NCI-H2029 treated with DMSO at 0.1 percent for 48 hours (cell line): ENCODE results near the gene BAG3.
"Not testable (repeated sequence)": the region's sequence is repeated elsewhere in the genome, so short reads cannot be mapped to it uniquely, and the experiment has no call there.

Source experiments
- DNase-seq: peaks from one replicate; lab custom pipeline; 2025; lab: John Stamatoyannopoulos, UW

Gene BAG3

DNA sequence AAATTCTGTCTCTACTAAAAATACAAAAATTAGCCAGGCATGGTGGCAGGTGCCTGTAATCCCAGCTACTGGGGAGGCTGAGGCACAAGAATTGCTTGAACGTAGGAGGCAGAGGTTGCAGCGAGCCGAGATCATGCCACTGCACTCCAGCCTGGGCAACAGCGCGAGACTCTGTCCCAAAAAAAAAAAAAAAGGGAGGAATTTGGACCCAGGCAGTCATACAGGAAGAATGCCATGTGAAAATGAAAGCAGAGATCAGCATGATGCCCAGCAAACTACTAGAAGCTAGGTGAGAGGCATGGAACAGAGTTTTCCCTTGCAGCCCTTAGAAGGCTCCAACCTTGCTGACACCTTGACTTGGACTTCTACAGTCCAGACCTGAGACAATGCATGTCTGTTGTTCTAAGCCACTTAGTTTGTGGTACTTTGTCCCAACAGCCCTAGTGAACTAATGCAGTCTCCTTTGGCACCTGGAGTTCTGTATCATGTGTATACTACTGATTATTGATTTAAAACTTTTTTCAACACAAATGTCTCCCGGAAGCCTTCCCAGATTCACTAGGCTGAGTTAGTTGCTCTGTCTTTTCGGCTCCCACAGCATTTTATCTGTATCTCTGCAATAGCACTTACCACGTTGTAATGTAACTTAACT is 10.2 kb upstream of the BAG3 start:
- no peak for DNase-seq

DNA sequence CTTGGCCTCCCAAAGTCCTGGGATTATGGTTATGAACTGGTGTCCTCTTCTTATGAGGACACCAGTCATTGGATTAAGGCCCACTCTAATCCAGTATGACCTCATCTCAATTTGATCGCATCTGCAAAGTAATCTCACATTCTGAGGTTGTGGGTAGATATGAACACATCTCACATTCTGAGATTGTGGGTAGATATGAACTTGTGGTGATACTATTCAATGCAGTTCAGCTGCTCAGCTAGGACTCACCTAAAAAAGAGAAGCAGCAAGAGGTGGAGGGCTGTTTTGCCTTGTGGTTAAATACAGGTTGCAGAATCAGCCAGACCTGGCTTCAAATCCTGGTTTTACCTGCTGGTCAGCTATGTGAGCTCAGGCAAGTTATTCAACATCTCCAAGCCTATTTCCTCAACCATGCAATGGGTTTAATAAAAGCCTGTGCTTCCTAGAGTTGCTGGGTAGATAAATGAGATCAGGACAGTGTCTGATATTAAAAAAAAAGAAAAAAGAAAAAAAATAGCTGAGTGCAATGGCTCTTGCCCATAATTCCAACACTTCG is 8.5 kb upstream of the BAG3 start:
- DNase-seq, result no peak

DNA sequence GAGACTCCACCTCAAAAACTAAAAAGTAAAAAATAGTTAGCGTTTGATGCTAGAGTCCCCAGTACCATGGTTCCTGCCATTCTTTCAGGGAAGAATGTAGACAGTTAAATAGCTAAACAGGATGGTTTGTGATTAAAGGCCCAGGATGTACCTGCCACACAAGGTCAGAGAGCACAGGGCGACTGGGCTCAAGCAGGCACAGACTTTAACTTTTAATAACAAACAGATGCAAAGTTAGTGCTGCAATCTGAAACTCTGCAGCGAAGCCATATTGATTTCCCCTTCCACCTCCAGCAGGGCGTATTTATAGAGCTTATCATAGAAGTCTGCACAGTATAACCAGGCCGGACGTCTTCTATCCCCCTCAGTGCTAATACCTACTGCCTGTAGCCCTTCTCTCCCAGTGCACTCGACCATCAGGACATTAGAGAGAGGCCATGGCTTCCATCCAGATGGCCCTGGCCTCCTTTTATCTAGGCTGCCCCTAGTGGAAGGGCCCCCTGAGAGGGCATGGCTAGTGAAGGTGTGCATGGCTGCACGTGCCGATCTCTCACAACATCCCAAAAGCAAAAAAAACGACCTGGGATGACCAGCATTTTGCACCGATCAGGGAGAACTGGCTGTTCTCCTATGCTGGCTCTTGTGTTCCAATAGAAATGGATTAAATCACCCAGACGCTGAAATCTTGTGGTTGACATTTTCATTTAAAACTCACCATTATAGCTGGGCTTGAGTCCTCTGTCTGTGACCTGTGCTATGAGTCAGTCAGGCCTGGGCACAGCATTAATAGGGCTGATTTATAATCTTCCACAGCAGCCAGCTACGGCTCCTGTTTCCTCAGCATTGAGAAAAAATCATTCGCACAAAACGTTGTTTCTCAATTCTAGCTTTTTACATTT is 7.6 kb upstream of the BAG3 start:
- DNase-seq, result no peak

DNA sequence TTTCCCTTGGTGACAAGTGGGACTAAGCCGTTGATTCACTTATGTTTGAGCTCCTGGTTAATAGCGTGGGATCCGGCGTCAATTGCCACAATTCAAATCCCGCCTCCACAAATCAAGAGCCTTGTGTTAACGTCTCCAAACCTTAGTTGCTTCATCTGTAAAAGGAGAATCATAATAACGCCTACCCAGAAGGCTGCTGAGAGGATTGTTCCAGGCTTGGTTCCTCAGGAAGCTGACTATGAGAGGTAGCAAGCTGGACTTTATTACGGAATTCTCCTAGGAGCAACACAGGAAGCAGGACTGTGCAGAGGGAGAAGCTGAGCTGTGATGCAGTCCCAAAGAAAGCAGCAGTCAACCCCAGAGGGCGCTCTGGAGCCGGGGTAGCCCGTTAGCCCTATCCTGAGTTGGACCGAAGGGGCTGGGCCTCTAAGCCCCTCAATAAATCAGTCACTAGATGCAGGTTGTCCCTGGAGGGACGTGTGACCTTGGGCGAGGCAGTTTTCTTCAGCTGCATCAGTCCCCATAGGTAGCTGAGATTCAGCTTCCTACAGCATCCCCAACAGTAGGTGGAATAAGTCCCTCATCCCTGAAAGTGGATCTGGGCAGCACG is 6.9 kb upstream of the BAG3 start:
- DNase-seq, result no peak

DNA sequence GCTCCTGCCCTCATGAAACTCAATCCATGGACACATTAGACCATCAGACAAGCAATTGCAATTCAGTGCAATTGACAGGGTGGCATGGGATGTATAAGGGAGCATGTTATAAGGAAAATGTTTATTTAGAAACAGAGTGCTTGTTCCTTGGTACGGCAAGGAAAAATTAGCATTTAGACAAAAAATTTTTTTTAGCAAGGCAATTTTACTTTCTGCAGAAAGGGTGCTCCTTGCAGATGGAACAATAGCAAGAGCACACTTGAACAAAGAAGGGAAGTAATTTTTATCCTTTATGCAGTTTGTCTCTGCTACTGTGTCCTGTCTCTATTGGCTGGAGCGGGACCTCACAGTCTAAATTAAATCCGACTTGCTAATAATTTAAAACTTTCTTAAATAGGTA is 6.2 kb upstream of the BAG3 start:
- DNase-seq, result no peak

DNA sequence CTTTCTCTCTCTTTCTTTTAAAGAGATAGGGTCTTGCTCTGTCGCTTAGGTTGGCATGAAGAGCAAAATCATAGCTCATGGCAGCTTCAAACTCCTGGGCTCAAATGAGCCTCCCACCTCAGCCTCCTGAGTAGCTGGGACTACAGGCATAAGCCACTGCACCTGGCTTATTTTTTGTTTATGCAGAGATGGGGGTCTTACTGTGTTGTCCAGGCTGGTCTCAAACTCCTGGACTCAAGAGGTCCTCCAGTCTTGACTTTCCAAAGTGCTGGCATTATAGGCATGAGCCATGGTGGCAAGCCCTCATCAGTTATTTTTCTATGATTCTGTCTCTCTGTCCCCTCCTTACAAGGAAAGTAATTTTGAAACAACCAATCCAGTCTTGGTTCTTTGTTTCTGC is 1.1 kb upstream of the BAG3 start:
- DNase-seq, result no peak

DNA sequence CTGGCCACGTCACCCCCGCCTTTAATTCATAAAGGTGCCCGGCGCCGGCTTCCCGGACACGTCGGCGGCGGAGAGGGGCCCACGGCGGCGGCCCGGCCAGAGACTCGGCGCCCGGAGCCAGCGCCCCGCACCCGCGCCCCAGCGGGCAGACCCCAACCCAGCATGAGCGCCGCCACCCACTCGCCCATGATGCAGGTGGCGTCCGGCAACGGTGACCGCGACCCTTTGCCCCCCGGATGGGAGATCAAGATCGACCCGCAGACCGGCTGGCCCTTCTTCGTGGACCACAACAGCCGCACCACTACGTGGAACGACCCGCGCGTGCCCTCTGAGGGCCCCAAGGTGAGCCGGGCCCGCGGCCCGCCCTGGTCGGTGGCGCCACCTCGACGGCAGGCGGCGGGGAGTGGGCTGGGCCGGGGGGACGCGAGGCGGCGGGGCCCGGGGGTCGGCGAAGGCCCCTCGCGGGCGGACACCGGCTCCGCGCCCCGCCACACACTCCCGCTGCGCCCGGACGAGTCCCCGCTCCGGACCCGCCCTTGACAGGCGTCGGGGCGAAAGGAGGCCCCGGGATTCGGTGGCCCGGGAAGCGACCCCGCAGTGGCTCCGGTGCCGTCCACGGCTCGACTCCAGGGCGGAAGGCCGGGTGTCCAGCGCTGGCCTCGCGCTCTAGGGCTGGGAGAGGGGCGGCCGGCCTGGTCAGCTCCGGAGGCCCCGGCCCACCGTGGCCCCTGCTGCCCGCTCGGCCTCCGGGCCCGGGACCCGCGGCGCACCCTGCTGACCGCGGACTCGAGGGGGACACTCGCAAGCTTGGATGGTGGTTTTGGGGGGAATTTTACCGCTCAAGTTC is 557 bp downstream of the BAG3 start:
- DNase-seq, result no peak

DNA sequence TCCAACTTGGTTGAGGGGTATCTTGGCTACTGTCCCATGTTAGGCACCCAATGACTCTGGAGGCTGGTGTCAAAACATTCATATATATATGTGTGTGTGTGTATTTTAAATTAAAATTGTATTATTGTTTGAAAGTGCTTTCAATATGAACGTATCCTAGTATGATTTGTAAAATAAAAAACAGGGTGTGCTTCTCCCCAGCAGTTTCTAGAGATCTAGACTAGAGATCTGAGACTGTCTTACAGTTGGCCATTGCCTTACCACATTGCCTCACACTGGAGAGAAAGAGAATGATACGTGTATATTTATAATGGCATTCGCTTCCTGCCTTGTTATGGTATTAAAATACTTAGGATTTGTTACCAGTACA is 1.2 kb downstream of the BAG3 start:
- DNase-seq, result no peak

DNA sequence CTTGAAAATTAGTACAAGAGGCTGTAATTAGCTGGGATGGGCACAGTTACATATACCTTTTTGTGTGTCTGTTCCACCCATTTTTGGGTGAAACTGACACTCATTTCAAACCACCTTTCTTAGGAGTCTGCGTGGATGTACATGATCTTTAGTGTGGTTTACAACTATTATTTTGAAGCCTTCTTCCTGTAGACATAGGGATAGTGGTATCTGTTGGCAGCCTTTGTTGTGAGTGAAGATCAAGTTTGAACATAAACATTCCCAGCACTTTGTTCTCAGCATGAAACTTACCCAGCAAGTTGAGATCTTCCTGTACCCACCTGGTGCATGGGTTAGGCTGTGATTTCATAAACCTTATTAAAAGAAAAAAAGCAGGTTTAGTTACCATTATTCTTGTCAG is 2.0 kb downstream of the BAG3 start:
- no peak for DNase-seq

DNA sequence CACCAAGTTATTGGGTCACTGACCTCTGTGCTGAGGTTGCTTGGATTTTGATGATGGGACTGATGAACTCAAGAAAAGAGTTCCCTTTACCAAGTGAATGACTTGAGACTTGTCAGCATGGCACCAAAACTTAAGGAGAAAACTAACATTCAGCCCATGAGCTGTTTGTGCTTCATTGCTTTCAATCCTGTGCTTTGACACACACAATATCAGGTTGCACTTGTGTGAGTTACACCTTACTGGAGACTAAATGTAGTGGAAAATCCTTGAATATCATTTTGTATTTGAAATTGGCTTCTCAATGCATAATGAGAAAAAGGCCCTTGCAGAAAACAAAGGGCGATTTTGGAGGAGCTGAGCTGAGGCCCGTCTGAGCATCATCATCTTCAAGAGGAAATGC is 2.7 kb downstream of the BAG3 start:
- DNase-seq, result no peak

DNA sequence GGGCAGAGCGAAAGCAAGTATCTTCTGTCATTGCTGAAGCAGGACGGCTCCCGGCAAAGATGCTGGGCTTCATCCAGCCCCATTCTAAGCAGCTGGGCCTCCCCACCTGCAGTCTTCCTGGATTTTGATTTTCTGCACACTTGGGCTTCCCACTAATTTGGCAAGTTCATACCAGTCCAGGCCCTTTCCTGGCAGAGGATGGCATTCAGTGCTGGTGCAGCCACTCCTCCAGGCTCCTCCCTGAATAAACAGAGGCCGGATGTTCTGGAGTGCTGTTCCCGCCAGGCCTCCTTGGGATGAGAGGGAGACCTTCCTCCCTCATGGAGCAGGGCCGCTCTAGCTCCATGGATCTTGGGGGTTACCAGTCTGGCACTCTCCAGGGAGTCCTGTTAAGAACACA is 3.4 kb downstream of the BAG3 start:
- DNase-seq, result no peak

DNA sequence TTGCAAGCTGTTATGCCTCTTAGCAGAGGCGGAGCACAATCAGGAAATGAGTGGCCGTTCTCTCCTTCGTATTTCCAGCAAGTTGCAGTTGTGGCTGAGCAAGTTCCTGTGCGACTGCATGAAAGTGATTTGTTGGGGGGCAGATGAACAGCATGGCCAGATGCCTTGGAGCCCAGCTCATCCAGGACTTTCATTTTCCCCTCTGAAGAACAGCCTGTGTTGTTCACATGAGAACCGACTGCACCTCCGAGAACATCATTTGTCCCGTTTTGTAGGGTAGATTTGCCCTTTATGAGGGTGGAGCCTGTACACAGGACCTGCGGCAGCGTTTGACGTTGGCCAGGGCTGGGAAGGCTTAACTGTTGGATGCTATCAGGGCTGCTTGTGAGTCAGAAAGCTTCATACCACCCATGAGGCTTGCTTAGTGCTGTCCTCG is 4.4 kb downstream of the BAG3 start:
- no peak for DNase-seq

DNA sequence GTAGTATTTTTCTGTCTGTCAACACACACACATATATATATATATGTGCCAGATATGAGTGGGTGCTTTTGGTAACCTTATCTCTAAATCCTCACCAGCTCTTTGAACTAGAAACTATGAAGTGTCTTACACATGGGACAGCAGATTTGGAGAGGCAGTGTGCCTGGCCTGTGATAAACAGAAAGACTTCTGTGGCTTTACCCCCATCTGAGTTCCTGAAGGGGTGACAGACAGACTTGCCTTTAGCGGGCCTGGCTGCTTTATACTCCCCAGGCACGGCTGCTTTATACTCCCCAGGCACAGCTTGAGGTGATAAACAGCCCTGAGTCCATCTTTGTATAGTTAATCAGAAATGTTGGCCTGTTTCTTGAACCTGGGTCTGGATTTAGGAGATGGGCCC is 5.6 kb downstream of the BAG3 start:
- DNase-seq, result no peak

DNA sequence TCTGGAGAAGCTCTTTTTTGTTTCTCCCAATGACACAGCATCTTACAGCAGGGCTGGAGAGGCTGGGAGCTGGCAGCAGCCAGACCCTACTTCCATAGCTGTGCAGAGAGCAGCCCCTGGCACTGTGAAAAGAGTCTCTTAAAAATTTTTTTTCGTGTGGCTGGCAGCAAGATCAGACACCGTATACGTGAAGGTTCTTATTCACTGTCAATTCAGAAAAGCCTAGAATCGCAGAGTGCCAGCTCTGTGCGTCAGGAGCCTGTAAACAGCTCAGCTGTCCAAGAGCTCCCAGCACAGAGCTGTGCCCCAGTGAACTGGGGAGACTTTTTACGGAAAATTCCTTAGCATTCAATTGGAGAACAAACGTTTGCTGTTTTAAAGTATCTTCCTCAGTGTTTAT is 6.5 kb downstream of the BAG3 start:
- no peak for DNase-seq

DNA sequence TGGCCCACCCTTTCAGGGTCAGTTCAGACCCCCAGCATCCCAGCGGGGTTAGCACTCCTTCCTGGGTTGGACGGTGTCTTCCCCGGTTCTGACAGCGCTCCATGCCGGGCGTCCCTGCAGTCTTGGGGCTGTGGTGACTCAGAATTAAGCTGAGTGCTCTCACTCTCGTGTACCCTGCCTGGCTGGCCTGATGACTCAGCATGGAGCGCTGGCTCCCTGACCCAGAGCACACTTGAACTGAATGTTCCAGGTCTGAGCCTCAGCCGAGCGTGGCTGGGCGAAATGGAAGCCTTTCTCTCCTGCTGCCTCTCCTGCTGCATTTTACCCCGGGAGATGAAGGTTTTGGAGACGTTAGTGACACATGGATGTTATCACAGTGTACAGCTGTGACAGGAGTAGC is 7.1 kb downstream of the BAG3 start:
- DNase-seq, result no peak

DNA sequence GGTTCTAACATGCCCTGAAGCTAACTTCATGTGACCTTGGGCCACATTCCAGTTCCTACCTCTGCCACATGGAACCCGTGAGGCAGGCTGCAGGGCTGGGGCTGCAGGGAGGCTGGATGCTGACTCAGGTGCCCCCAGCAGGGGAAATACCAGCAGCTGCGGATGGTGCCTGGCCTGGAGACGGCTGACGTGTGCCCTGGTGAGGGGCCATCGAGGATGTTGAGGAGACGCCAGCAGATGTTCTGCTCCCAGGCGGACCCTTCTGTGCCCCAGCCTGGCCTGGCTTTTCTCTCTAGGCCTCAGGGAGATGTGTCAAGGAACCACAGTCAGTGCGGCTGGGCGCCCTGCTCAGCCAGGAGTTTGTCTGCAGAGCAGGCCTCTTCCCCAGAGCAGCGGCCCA is 8.8 kb downstream of the BAG3 start:
- DNase-seq, result no peak

DNA sequence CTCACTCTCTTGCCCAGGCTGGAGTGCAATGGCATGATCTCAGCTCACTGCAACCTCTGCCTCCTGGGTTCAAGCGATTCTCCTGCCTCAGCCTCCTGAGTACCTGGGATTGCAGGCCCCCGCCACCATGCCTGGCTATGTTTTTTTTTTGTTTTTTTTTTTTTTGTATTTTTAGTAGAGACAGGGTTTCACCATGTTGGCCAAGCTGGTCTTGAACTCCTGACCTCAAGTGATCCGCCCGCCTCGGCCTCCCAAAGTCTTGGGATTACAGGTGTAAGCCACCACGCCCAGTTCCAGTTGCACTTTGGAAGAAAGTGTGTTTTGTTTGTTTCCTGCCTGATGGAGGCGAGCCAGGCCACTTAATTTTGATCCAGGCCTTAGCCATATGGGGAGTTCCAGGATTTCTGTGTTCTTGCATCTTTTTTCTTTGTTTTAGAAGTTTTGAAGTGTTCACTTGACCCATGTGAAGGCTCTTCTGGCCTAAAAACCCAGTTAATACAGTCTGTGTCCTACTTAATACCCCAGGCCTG is 11.0 kb downstream of the BAG3 start:
- DNase-seq, result not testable (repeated sequence)

DNA sequence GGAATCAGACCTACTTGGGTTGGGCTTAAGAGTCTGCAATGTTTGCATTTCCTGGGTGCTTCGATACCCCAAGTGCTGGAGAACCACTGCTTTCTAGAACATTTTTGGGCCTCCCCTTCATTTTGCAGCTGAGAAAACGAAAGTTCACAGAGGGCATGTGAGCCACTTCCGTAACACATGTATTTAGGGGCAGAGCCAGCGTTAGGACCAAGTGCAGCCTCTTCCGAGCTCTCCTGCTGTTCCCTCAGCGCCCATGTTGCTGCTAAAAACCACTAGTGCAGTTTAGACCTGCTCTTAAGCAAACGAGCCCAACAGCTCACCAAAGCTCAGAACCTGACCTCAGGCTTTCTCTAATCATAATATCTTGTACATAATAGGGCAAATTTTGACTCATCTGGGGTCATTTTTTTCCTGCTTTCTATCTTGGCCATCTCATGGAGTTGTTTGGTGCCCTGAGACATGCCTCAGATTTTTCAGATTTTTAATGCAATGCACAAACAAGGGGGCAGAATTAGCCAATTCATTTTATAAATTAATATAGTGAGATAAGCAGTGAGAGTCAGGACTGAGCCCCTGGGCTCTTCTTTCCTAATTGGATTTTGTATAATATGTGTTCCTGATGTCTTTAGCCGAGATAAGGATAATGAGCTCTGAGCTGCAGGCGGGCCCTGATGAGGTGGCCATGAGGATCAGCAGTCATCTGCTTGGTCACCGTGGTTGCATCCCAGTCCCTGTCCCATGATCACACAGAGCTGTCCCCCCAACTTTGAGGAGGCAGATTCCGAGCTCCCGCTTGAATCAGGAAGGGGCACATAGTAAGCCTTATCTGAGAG is 12.9 kb downstream of the BAG3 start:
- no peak for DNase-seq

DNA sequence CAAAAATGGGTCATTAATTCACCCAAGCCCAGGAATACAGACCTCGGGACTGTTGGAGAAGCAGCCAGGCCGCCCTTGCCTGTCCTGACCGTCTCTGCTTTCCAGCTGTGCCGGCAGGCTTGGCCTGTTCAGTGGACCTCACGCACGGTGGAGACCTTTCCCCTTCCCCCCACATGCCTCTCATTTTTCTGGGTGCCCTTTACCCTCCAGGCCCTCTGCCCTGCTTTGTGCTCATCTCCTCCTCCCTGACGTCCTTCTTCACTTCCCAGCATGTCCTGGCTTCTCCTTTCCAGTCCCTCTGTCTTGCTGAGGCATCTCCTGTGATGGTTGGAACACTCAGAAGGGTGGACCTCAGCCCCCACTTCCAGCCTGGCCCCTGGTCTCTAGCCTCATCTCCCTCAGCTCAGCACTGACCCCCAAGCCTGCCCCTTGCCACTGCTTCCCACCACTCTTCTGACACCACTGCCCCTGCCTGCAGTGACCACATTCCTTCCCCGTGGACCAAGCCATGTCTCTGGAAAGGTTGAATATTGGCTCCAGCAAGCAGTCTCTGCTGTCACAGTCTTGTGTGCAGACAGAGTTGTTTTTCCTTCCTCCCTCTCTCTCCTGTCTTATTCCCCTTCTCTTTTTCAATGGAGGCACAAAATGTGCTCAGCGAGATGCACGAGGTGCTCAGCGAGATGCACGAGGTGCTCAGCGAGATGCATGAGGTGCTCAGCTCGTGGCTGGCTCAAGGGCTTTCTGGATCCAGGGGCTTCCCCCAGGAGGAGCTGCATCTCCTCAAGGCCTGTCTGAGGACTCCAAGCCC is 14.9 kb downstream of the BAG3 start:
- DNase-seq, result no peak

DNA sequence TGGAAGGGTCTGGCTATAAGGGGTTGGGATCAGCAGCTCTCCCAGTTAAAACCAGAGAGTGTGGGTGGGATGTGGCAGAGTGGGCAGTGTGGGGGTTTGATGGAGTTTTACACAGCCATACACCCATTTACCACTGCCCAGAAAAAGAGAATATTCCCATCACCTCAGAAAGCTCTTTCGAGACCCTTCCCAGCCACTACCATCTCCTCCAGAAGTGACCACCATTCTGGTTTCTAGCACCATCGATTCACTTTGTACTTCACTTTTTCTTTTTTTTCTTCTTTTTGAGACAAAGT is 15.5 kb downstream of the BAG3 start:
- DNase-seq, result no peak
